Measurements from ENCODE around the gene UBE2D2.

Gene UBE2D2

DNA sequence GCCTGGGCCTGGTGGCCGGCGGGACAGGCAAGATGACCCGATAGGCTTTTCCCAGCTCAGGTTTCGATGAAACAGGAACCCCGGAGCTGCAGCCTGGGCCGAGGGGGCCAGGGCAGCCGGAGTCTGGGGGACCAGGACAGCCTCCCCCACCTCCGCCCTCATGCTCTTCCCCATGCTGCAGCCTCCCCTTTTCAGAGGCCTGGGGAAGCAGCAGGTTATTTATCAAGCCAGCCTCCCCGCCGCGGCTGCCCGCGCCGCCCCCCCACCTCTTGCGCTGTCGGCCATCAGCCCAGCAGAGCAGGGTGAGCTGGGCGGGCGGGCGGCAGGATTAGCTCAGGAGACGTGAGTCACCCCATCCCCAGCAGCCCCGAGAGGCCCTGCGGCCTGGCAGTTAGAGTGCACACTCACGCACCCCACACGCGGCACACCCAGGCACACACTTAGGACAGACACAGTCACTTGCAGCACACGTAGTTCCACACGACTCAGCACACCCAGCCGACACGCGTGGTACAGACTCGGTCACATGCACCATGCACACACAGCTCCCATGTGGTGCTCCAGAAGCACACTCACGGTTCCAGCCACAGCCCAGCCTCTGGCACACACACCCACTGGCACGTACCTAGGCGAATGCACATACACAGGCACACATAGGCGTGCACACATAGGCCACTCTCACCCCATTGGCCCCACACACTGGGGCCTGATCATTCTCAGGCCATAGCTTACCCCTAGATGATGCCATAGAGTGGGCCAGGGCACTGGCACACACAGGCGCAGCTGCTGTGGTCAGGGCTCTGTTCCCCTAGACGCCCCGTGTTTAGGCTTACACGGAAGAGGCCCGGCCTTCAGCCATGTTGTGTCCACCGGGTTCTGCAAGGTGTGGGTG is 100.0 kb downstream of the UBE2D2 start:
- peak; percentile 34 for DNase-seq (ENCODE audit: low spot score)

DNA sequence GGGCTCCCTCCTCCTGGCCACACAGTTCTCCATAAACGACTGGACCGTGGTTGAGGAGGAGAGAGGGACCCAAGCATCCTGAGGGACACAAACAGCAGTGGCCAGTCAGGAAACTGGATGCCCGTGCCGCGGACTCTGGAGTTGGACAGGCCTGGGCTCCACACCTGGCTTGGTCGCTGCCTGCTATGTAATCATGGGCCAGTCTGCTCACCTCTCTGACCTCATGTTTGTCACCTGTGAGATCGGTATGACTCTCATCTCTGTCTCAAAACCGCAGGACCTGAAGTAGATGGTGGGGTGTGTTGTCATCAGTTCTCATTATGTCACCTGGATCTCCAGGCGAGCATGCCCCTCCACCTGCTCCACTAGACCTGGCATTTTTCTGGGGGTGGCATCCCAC is 101.5 kb downstream of the UBE2D2 start:
- DNase-seq (ENCODE audit: low spot score): no peak

DNA sequence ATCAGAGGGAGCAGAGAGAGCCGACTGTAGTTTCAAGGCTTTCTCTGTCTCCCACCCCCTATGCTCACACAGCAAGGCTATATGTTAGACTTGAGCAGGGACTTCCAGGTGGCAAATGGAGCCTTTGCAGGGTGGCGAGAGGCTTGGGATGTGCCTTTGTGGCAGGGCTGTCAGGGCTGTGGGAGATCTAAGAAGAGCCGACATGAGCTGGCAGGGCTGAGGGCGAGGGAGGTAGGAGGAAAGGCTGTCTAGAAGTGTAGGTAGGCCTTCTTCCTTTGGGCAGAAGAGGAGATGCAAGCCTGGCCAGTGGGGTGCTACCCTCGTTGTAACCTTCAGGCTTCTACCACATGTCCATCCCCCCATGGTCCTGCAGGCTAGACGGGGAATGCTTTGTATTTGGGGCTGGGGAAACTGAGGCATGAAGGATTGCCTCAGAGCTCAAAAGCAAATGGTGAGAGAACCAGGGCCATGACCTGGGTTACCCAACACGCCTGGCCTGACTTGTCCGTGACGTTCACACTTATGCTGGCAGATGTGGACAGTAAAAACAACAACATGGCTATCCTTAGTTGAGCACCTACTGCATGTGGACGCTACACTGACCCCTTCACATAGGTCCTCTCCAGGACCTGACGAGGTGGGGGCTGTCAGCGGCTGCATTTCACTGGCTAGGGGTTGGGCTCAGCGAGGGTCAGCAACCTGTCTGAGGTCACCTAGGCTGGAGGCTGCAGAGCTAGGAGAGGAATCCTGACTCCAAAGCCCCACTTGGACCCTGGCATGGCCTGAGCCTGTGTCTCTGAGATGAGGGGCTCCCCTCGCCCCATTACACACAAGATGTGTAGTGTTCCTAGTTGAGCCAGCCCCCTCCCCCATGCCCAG is 102.3 kb downstream of the UBE2D2 start:
- DNase-seq (ENCODE audit: low spot score): no peak

GRCh38 chr5:139664086-139664693 is 103.1 kb downstream of the UBE2D2 start:
- no peak for DNase-seq (ENCODE audit: low spot score)

DNA sequence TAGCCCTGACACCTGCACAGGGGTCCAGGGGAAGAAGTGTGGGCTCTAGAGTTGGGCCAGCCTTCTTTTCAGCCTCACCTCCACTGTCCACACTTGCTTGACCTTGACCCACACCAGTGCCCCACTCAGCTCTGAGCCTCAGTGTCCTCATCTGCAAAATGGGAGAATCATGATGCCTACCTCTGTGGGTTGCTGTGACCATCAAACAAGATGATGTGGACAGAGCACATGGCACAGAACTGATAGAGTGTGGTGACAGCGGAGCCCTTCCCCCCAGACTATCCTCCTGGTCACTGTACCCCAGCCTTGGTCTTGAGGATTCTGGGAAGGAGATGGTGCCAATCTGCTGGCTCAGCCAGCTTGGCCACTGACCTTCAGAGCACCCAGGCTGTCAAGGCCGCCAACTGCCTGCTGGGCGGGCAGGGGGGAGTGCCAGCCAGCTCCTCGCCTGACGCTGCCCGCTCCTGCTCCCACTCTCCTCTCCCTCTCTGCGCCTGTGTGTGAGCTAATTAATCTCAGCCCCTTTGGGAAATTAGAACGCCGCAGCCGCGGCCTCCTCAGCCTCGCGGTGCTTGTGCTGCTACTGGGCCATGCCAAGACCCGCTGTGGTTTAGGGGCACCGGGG is 103.7 kb downstream of the UBE2D2 start:
- no peak for DNase-seq (ENCODE audit: low spot score)

GRCh38 chr5:139665626-139666025 is 104.5 kb downstream of the UBE2D2 start:
- no peak for DNase-seq (ENCODE audit: low spot score)

DNA sequence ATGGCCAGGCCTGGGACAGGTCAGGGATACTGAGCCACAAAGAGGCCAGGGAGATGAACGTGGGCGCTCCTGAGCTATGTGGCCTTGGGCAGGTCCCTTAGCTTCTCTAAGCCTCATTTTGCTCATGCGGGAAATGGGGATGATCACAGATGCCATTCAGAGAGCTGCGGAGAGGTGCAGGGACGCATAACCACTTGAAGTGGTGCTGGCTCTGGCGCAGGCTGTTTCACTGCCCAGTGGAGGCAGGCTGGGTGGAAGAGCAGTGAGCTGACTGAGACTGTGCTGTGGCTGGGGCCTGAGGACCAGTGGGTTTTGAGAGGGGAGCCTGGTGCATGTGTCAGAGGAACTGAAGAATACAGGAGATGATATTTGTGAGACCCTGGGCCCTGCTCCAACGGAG is 105.4 kb downstream of the UBE2D2 start:
- no peak for DNase-seq (ENCODE audit: low spot score)

DNA sequence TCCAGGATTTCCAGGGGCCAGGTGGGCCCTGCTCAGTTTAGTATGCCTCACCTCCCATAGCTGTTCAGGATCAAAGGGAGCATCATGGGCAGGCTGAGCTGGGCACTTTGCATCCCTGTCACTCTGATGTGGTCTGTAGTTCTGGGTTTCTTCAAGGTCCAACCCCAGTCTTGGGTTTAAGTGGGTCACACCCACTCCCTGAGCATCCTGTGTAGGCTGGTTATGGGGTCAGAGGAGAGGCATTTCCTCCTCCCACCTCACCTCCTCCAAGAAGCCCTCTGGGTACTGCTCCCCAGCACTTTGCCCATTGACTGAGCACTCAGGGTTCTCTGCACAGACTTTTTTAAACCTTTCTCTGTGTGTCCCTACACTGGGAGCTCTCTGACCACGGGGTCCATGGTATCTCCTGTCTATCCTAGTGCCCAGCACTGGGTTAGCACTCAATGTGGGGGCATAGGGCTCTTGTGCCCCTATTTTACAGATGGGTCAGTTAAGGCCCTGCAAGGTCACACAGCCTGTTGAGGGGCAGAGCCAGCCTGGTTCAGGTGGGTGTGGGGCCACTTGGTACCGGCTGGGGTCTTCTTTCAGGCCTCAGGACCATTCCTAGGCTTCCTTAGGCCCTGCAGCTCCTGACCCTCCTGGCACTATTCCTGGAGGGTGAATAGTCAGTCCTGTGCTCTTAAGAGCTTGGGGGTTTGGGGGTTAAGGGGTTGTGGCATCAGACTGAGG is 106.0 kb downstream of the UBE2D2 start:
- DNase-seq (ENCODE audit: low spot score): no peak

DNA sequence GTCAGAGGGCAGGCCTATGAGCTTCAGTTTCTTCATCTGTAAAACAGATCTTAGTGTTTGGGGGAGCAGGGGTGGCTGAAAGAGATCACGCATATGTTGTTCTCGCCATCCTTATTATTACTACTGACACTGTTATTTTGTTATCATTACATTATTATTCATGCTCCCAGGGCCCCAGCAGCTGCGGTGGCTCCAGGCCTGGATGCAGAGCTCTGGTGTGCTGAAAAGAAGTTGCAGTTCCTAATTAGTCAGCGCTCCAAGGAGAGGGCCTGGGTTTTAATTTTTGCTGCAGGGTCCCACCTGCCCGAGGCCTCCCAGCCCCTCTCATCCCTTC is 106.6 kb downstream of the UBE2D2 start:
- DNase-seq (ENCODE audit: low spot score): peak; percentile 39

GRCh38 chr5:139668064-139668880 is 107.1 kb downstream of the UBE2D2 start:
- peak; percentile 55 for DNase-seq (ENCODE audit: low spot score)

GRCh38 chr5:139668924-139669661 is 108.0 kb downstream of the UBE2D2 start:
- DNase-seq (ENCODE audit: low spot score): no peak

- DNase-seq (ENCODE audit: low spot score): no peak
Measured at GRCh38 chr5:139669662-139670368, 108.7 kb downstream of the UBE2D2 start.

DNA sequence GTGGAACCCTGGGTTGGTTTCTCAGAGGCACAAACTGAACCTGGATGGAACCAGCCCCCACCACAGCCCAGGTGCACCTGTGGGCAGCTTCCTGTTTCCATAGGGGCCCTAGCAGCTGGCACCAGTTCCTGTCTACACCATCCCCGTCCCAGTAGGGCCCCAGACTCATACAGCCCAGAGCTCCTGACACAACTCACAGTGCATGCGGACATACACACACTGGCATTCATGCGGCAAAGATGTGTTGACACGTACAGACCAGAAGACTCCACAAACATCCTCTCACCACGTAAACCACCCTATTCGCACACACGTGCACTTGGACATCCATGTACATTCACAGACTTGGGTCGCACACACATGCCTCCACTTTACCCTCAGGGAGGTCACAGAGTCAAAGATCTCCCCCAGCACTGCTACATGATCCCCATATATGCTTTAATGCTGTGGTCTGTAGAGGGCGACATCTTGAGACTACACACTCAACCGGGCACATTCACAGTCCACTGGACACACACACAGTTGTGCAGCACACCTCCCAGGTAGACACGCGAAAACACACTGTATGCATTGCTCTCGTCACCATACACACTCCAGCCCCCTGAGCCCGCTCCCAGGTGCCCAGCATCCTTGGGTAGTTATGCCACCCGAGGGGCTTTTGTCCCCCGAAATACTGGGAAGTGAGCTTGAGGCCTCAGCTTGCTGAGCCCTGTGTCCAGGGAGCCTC is 109.4 kb downstream of the UBE2D2 start:
- no peak for DNase-seq (ENCODE audit: low spot score)

GRCh38 chr5:139671096-139671841 is 110.1 kb downstream of the UBE2D2 start:
- DNase-seq (ENCODE audit: low spot score): no peak

GRCh38 chr5:139675213-139675612 is 114.1 kb downstream of the UBE2D2 start:
- DNase-seq (ENCODE audit: low spot score): no peak

- no peak for DNase-seq (ENCODE audit: low spot score)
Measured at GRCh38 chr5:139675825-139676224, 114.7 kb downstream of the UBE2D2 start.

- DNase-seq (ENCODE audit: low spot score): no peak
Measured at GRCh38 chr5:139676406-139676805, 115.3 kb downstream of the UBE2D2 start.

Measured in RKO (cell line).